ENCODE results near the gene IFT22. TPM values are rescaled to one million over a fixed set of nuclear protein-coding genes. Genes with fewer than 3 reads are reported as not detected.
"Not testable (repeated sequence)": the region's sequence is repeated elsewhere in the genome, so short reads cannot be mapped to it uniquely, and the experiment has no call there.

The IFT22 gene
- polyA plus RNA-seq, 3 donors = 12.6 to 23.3 (median 14.2) TPM

GRCh38 chr7:101330011-101330484 lies 8.4 kb upstream of the IFT22 start:
- WGBS, 3 donors = 33 to 54% (median 34%) methylated on average over 15 of the region's 15 CpGs
- no peak overlapping the region for H3K27ac ChIP-seq (ENCODE audit: low read depth, low read length)

GRCh38 chr7:101328159-101328558 lies 6.5 kb upstream of the IFT22 start:
- WGBS, 3 donors = 78 to 95% (median 94%) methylated on average over 5 of the region's 5 CpGs

GRCh38 chr7:101319401-101319800 lies 2.2 kb downstream of the IFT22 start:
- WGBS, 3 donors = 69 to 91% (median 77%) methylated on average over 5 of the region's 5 CpGs
- H3K27ac ChIP-seq (ENCODE audit: low read depth, low read length) = no peak overlapping the region

More at GRCh38 chr7:101328159-101328558, 6.5 kb upstream of the IFT22 start:
- no peak overlapping the region for H3K27ac ChIP-seq (ENCODE audit: low read depth, low read length)

- 0 to 9% (median 6%) methylated on average over 1 of the region's 1 CpG for WGBS, 3 donors
- H3K27ac ChIP-seq (ENCODE audit: low read depth, low read length) = no peak overlapping the region
Observed at GRCh38 chr7:101315336-101315735, 6.3 kb downstream of the IFT22 start.

DNA sequence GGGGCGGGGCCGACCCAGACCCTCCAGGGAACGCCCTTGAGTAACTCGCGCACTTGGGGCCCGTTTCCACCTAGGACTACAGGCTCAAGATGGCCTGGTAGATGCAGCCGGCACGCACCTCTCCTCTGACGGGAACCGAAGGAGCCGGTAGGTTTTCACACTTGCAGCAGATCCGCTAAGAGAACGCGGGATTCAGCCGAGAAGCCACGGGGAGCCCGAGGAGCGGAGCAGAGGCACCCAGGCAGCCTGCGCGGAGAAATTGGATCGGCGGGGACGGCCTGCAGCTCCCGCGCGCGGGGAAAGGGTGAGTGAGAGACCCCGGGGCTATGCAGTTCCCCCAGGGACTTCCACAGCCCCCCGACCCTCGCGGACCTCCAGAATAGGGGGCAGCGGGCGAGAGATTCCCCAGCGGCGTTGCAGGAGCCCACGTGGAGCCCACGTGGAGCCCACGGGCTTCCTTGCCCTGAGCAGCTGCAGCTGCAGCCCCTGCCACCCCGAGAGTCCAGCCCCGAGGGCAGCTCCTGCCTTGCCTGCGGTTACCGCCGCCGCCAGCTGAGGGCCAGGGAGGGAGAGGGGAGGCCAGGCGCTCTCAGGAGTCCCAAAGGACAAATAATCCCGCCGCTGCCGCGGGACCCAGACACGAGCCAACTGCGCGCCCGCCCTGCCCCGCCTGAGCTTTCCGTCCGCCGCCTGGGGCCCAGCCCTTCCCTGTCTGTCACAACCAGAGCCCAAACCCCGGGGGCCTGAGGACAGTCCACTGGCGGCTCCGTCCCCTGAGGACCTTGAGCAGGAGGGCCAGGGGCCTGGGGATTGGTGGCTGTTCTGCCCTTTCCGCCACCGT lies 13.1 kb downstream of the IFT22 start:
- 4 to 10% (median 10%) methylated on average over 51 to 62 of the region's 62 CpGs for WGBS, 3 donors
- H3K27ac ChIP-seq (ENCODE audit: low read depth, low read length) = no peak overlapping the region

DNA sequence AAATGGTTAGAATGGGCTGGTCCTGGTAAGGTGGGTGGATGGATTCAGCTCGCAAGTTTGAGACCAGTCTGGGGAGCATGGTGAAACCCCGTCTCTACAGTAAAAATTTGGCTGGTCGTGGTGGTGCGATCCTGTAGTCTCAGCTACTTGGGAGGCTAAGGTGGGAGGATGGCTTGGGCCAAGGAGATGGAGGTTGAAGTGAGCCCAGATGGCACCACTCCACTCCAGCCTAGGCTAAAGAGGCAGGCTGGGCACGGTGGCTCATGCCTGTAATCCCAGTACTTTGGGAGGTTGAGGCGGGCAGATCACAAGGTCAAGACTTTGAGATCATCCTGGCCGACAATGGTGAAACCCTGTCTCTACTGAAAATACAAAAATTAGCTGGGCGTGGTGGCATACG lies 15.3 kb downstream of the IFT22 start:
- no peak overlapping the region for H3K27ac ChIP-seq (ENCODE audit: low read depth, low read length)
- 93 to 97% (median 96%) methylated on average over 9 of the region's 9 CpGs for WGBS, 3 donors

GRCh38 chr7:101303102-101303701 lies 18.4 kb downstream of the IFT22 start:
- WGBS, 3 donors = 11 to 13% (median 13%) methylated on average over 36 to 40 of the region's 40 CpGs

DNA sequence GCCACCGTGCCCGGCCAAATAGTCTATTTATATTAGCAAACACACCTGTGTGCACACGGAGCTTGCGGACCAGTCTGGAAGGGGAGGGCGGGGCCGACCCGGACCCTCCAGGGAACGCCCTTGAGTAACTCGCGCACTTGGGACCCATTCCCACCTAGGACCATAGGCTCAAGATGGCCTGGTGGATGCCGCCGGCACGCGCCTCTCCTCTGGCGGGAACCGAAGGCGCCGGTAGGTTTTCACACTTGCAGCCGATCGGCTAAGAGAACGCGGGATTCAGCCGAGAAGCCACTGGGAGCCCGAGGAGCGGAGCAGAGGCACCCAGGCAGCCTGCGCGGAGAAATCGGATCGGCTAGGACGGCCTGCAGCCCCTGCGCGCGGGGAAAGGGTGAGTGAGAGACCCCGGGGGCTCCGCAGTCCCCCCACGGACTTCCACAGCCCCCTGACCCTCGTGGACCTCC lies 18.9 kb downstream of the IFT22 start:
- WGBS, 3 donors = 5 to 6% (median 6%) methylated on average over 37 of the region's 37 CpGs
- H3K27ac ChIP-seq (ENCODE audit: low read depth, low read length) = no peak overlapping the region

More at GRCh38 chr7:101303102-101303701, 18.4 kb downstream of the IFT22 start:
- H3K27ac ChIP-seq (ENCODE audit: low read depth, low read length) = no peak overlapping the region

- 51 to 60% (median 55%) methylated on average over 16 of the region's 16 CpGs for WGBS, 3 donors
- no peak overlapping the region for H3K27ac ChIP-seq (ENCODE audit: low read depth, low read length)
Observed at GRCh38 chr7:101300465-101301376, 20.9 kb downstream of the IFT22 start.

- WGBS, 3 donors = 6 to 7% (median 6%) methylated on average over 49 to 72 of the region's 72 CpGs
- H3K27ac ChIP-seq (ENCODE audit: low read depth, low read length) = no peak overlapping the region
Observed at GRCh38 chr7:101299511-101300464, 21.8 kb downstream of the IFT22 start.

- no peak overlapping the region for H3K27ac ChIP-seq (ENCODE audit: low read depth, low read length)
- 75 to 85% (median 82%) methylated on average over 8 of the region's 8 CpGs for WGBS, 3 donors
Observed at GRCh38 chr7:101294832-101295121, 26.8 kb downstream of the IFT22 start.

- H3K27ac ChIP-seq (ENCODE audit: low read depth, low read length) = no peak overlapping the region
- WGBS, 3 donors = 50 to 53% (median 51%) methylated on average over 12 of the region's 12 CpGs
Observed at GRCh38 chr7:101294039-101294831, 27.4 kb downstream of the IFT22 start.

- H3K27ac ChIP-seq (ENCODE audit: low read depth, low read length) = not testable (repeated sequence)
- WGBS, 3 donors = 45 to 53% (median 47%) methylated on average over 16 of the region's 16 CpGs
Observed at GRCh38 chr7:101293069-101294021, 28.3 kb downstream of the IFT22 start.

GRCh38 chr7:101292566-101292965 lies 29.0 kb downstream of the IFT22 start:
- WGBS, 3 donors = 58 to 77% (median 70%) methylated on average over 5 of the region's 5 CpGs
- H3K27ac ChIP-seq (ENCODE audit: low read depth, low read length) = not testable (repeated sequence)

GRCh38 chr7:101290186-101291037 lies 31.2 kb downstream of the IFT22 start:
- WGBS, 3 donors = 21 to 24% (median 23%) methylated on average over 14 to 18 of the region's 18 CpGs
- H3K27ac ChIP-seq (ENCODE audit: low read depth, low read length) = not testable (repeated sequence)

Data from adipose tissue (tissue), 3 donors.